Measurements from ENCODE around the gene PTPN4. TPM values are rescaled to one million over a fixed set of nuclear protein-coding genes. Genes with fewer than 3 reads are reported as not detected.
"Not testable (repeated sequence)": the region's sequence is repeated elsewhere in the genome, so short reads cannot be mapped to it uniquely, and the experiment has no call there.

PTPN4 gene
- total RNA-seq, 1 experiment from 2014 or later: 11.3 TPM

- in situ Hi-C loops (cut with HindIII; ENCODE audit: low pct_unique_long_range_greater_than_20kb, low sequenced_read_pairs): no loop called here
- no peak for DNase-seq (ENCODE audit: low read depth)
These were observed 257.5 kb downstream of the PTPN4 start for GRCh38 chr2:120017201-120017600.

GRCh38 chr2:120018549-120018948 lies 258.8 kb downstream of the PTPN4 start:
- no peak for DNase-seq (ENCODE audit: low read depth)
- in situ Hi-C loops (cut with HindIII; ENCODE audit: low pct_unique_long_range_greater_than_20kb, low sequenced_read_pairs): no loop called here

- in situ Hi-C loops (cut with HindIII; ENCODE audit: low pct_unique_long_range_greater_than_20kb, low sequenced_read_pairs): no loop called here
- no peak for DNase-seq (ENCODE audit: low read depth)
These were observed 260.8 kb downstream of the PTPN4 start for GRCh38 chr2:120020554-120020953.

- in situ Hi-C loops (cut with HindIII; ENCODE audit: low pct_unique_long_range_greater_than_20kb, low sequenced_read_pairs); DNase-seq (ENCODE audit: low read depth): not testable (repeated sequence)
These were observed 262.8 kb downstream of the PTPN4 start for GRCh38 chr2:120022505-120022904.

GRCh38 chr2:120026890-120027289 lies 267.2 kb downstream of the PTPN4 start:
- DNase-seq (ENCODE audit: low read depth): no peak
- in situ Hi-C loops (cut with HindIII; ENCODE audit: low pct_unique_long_range_greater_than_20kb, low sequenced_read_pairs): no loop called here

- in situ Hi-C loops (cut with HindIII; ENCODE audit: low pct_unique_long_range_greater_than_20kb, low sequenced_read_pairs): no loop called here
- no peak for DNase-seq (ENCODE audit: low read depth)
These were observed 269.1 kb downstream of the PTPN4 start for GRCh38 chr2:120028795-120029194.

- DNase-seq (ENCODE audit: low read depth): no peak
- in situ Hi-C loops (cut with HindIII; ENCODE audit: low pct_unique_long_range_greater_than_20kb, low sequenced_read_pairs): no loop called here
These were observed 270.2 kb downstream of the PTPN4 start for GRCh38 chr2:120029672-120030640.

- no peak for DNase-seq (ENCODE audit: low read depth)
- in situ Hi-C loops (cut with HindIII; ENCODE audit: low pct_unique_long_range_greater_than_20kb, low sequenced_read_pairs): no loop called here
These were observed 272.6 kb downstream of the PTPN4 start for GRCh38 chr2:120032297-120032696.

Other genes starting within 250 kb of the PTPN4 start
- gene SCTR, start 235.4 kb upstream of the PTPN4 start, total RNA-seq (2014; rRNA removed; shearing (Covaris generic); ENCODE audit: low replicate concordance): not detected in 2 replicates
- 1.6 and 2.4 TPM in 2 replicates for gene CFAP221, start 215.5 kb upstream of the PTPN4 start, total RNA-seq (2014; rRNA removed; shearing (Covaris generic); ENCODE audit: low replicate concordance)
- gene TMEM177, start 80.7 kb upstream of the PTPN4 start, total RNA-seq (2014; rRNA removed; shearing (Covaris generic); ENCODE audit: low replicate concordance): 23.1 and 29.1 TPM in 2 replicates

Measured in Caki2 (cell line).